HepG2 (cell line): ENCODE measurements around the gene ABCG1. TPM values are rescaled to one million over a fixed set of nuclear protein-coding genes. Genes with fewer than 3 reads are reported as not detected.
A peak's percentile ranks its signal among the peaks of the same experiment; 100 is the strongest.

Experiments used
- ATM ChIP-seq: fragments of 450-650 bp; IDR thresholded peaks from 2 replicates; pipeline ENCODE4 v1.7.1; 2017; ENCODE audit warnings: mild to moderate bottlenecking, borderline replicate concordance
- BCL6 ChIP-seq: IDR thresholded peaks from 2 replicates; pipeline ENCODE4 v1.6.1; 2016; ENCODE audit warnings: missing genetic modification reagents, missing compliant biosample characterization
- BCLAF1 ChIP-seq: fragments of 450-650 bp; IDR thresholded peaks from 2 replicates; pipeline ENCODE4 v1.6.1; 2017; ENCODE audit warnings: mild to moderate bottlenecking
- CBFB ChIP-seq: sonication (generic); formaldehyde crosslinking; IDR thresholded peaks from 2 replicates; pipeline ENCODE4 v1.4.0; 2020; ENCODE audit warnings: missing genetic modification reagents
- E2F1 ChIP-seq: sonication (generic); formaldehyde crosslinking; IDR thresholded peaks from 2 replicates; pipeline ENCODE4 v1.5.0; 2020; ENCODE audit warnings: missing genetic modification reagents
- FOXK1 ChIP-seq: sonication (generic); formaldehyde crosslinking; IDR thresholded peaks from 2 replicates; pipeline ENCODE4 v1.4.0; 2020; ENCODE audit warnings: low read depth, missing genetic modification reagents, borderline replicate concordance
- IKZF4 ChIP-seq: sonication (generic); formaldehyde crosslinking; IDR thresholded peaks from 2 replicates; pipeline ENCODE4 v1.5.1; 2020; ENCODE audit warnings: borderline replicate concordance, mild to moderate bottlenecking, low read depth, missing genetic modification reagents; ENCODE audit errors: not compliant biosample characterization
- NFIC ChIP-seq: IDR thresholded peaks from 2 replicates; pipeline ENCODE4 v1.6.1; 2012; ENCODE audit warnings: mild to moderate bottlenecking, low read length, inconsistent platforms
- NR2C2 ChIP-seq: sonication (generic); formaldehyde crosslinking; IDR thresholded peaks from 2 replicates; pipeline ENCODE4 v1.4.0; 2020; ENCODE audit warnings: missing genetic modification reagents, mild to moderate bottlenecking, moderate library complexity, borderline replicate concordance
- PTBP1 ChIP-seq: fragments of 200-400 bp; formaldehyde crosslinking; IDR thresholded peaks from 2 replicates; pipeline ENCODE4 v1.6.1; 2018; ENCODE audit warnings: low read length, low read depth; ENCODE audit not compliant: poor library complexity, severe bottlenecking
- RBFOX2 ChIP-seq: fragments of 200-400 bp; formaldehyde crosslinking; IDR thresholded peaks from 2 replicates; pipeline ENCODE4 v1.6.1; 2017; ENCODE audit warnings: low read depth, mild to moderate bottlenecking, low read length
- REST ChIP-seq, 2 experiments: IDR thresholded peaks; 2 replicates each; pipeline ENCODE4 v1.6.1; 2011 to 2012; ENCODE audit warnings: low read length in 2 of 2, borderline replicate concordance in 1 of 2, low read depth in 1 of 2, mild to moderate bottlenecking in 1 of 2, moderate library complexity in 1 of 2
- SOX5 ChIP-seq: IDR thresholded peaks from 2 replicates; pipeline ENCODE4 v1.6.1; 2016; ENCODE audit warnings: borderline replicate concordance
- ZBTB39 ChIP-seq: sonication (generic); formaldehyde crosslinking; IDR thresholded peaks from 2 replicates; pipeline ENCODE4 v1.5.0; 2020; ENCODE audit warnings: missing genetic modification reagents
- ZFAT ChIP-seq: sonication (generic); formaldehyde crosslinking; conservative IDR thresholded peaks from 2 replicates; pipeline ENCODE4 v1.8.1; 2023; ENCODE audit warnings: missing genetic modification reagents, inconsistent platforms
- ZNF280B ChIP-seq: sonication (generic); formaldehyde crosslinking; IDR thresholded peaks from 2 replicates; pipeline ENCODE4 v1.5.0; 2020; ENCODE audit warnings: missing genetic modification reagents, mild to moderate bottlenecking, borderline replicate concordance
- ZNF780A ChIP-seq: sonication (generic); formaldehyde crosslinking; IDR thresholded peaks from 2 replicates; pipeline ENCODE4 v1.8.0; 2022; ENCODE audit warnings: mild to moderate bottlenecking, missing genetic modification reagents, moderate library complexity
- ZNF792 ChIP-seq: IDR thresholded peaks from 2 replicates; pipeline ENCODE4 v1.6.1; 2016
- polyA plus RNA-seq, 8 experiments: library from polyadenylated mRNA; depleted of rRNA in 3 of 8; stranded (reverse) in 7 of 8; unstranded in 1 of 8; fragments of >200 nt; fragmentation: Illumina TruSeq in 4 of 8; extraction: Trizol in 4 of 8; gene quantifications; 2 replicates each; pipeline versions ENCODE4 v1.2.1 to v1.2.3, GENCODE V29; 2011 to 2016; ENCODE audit warnings: low read depth in 4 of 8, missing spikeins in 1 of 8, mixed read lengths in 1 of 8; ENCODE audit not compliant: insufficient read depth in 1 of 8
- total RNA-seq, 5 experiments: library from RNA; depleted of rRNA; stranded (reverse); fragments of >200 nt; fragmentation: Illumina TruSeq; extraction: Trizol; gene quantifications; 2 replicates each; pipeline ENCODE4 v1.2.3, GENCODE V29; 2016; ENCODE audit warnings: low read depth in 1 of 5

Gene ABCG1
- total and polyA plus RNA-seq, 2 of the 13 experiments (the other 11 are each of a cell fraction or from before 2014, with no cell fraction given), result 0.04 TPM; not detected in 1

GRCh38 chr21:42315296-42315891 is 96.5 kb downstream of the ABCG1 start, which contains the start of gene TFF3 (continued):
- TF ChIP-seq REST (IDR thresholded peaks at IDR 0.05; ENCODE audit: borderline replicate concordance in 1 of 2, low read depth in 1 of 2, low read length in 2 of 2) (no peak), NR2C2 (CRISPR knock-in tag) (peak; percentile 94), SOX5 (peak; percentile 46; the same call in 1 of the 2 replicates), ZNF780A (CRISPR knock-in tag) (no peak), ZNF280B (CRISPR knock-in tag) (peak; percentile 78; the same call in 1 of the 2 replicates), E2F1 (CRISPR knock-in tag) (no peak), ZFAT (CRISPR knock-in tag) (no peak), ZNF792 (CRISPR knock-in tag) (no peak), ZBTB39 (CRISPR knock-in tag) (no peak), IKZF4 (CRISPR knock-in tag) (no peak), RBFOX2 (peak; percentile 71), BCLAF1 (no peak), NFIC (no peak), BCL6 (CRISPR knock-in tag) (0 out of 2 replicates have a peak, but pooled peaks have one; percentile 29), PTBP1 (no peak), ATM (no peak), CBFB (CRISPR knock-in tag) (0 out of 2 replicates have a peak, but pooled peaks have one; percentile 26), FOXK1 (CRISPR knock-in tag) (no peak)
